ENCODE results near the gene CD63.

DNA sequence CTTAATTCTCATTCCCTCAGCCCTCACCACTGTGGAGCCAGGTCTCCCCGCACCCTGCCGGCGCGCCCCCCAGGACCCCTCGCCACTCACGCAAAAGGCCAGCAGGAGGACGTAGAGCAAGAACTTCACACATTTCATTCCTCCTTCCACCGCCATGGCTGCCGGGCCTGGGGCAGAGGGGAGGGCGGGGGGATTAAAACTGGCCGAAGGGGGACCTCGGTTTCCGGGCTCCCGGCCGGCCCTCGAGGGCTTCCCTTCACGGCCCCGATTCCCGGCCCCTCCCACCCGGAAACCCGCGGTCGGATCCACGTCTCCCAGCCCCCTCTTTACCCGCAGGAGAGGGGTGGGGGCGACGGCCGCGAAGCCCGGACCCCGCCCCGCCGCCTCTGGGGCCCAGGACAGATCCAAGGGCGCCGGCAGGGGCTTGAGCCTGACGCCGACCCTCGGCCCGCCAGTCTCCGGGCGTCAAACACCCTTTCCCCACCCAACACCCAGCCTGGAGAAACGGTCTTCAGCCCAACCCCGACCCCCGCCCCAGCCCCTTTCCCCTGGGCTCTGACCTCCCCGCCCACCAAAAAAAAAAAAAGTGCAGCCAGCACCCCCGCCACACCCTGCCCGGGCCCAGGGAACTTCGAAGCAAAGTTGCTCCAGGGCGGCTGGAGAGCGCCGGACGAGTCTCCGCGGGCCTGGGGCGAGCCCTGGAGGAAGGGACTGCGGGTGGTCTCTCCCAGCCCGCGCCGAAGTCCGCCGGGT is 447 bp downstream of the CD63 start:
- TF ChIP-seq, protein P1, sequence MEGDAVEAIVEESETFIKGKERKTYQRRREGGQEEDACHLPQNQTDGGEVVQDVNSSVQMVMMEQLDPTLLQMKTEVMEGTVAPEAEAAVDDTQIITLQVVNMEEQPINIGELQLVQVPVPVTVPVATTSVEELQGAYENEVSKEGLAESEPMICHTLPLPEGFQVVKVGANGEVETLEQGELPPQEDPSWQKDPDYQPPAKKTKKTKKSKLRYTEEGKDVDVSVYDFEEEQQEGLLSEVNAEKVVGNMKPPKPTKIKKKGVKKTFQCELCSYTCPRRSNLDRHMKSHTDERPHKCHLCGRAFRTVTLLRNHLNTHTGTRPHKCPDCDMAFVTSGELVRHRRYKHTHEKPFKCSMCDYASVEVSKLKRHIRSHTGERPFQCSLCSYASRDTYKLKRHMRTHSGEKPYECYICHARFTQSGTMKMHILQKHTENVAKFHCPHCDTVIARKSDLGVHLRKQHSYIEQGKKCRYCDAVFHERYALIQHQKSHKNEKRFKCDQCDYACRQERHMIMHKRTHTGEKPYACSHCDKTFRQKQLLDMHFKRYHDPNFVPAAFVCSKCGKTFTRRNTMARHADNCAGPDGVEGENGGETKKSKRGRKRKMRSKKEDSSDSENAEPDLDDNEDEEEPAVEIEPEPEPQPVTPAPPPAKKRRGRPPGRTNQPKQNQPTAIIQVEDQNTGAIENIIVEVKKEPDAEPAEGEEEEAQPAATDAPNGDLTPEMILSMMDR (conservative IDR thresholded peaks at IDR 0.05; ENCODE audit: low read depth, low read length): no peak
- no peak for TF ChIP-seq EZH2 (IDR thresholded peaks at IDR 0.05; ENCODE audit: borderline replicate concordance, low read depth, low read length, poor library complexity, severe bottlenecking)
